ENCODE results near the gene NT5DC1.

Gene NT5DC1

DNA sequence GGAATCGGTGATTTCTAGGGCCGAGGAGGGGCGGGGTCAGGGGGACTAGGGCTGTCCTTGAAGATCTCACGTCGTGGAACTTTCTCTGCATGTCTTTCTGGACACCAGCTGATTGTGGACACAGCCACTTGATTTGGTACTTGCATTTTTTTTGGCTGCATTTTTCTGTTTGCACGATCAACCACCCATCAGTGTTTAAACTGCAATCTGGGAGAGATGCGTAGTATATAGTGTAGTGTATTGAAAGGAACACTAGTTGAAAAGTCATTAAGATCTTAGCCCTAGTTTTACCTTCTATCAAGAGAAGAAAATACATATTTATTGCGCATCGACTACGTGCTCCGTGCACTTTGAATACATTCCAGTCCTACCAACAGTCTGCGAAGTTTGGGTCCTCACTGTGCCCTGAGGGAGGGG, 657 bp downstream of the NT5DC1 start:
- Mint-ChIP-seq H3K4me3 (peak overlapping the region; percentile 87), H3K27ac (peak overlapping the region; percentile 83), H3K4me1 (peaks cover 39% of the 10 kb centered on the region), H3K9me3 (peaks cover 1% of the 10 kb centered on the region), H3K36me3 (peaks cover 7% of the 10 kb centered on the region), H3K27me3 (no peaks in the 10 kb centered on the region)
- peak; percentile 3 for ATAC-seq (ENCODE audit: low read depth)
- no peak for DNase-seq (ENCODE audit: low spot score in 2 of 2)

DNA sequence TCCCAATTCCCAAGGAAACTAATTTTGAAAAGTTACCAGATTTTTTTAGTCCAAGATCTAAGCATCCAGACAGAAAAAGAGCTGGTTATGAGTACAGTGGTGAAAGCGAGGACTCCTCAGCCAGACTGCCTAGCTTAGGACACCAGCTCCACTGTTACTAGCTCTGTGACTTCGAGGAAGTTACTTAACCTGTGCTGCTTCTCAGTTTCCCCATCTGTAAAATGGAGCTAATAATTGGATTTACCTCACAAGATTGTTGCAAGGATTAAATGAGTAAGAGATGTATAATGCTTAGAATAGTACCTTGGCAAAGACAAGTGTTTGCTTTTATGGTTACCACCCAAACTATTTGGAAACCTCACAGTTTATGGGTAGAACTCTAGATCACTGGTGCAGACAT, 1.1 kb downstream of the NT5DC1 start:
- peaks cover 39% of the 10 kb centered on the region for H3K4me1 Mint-ChIP-seq
- no peaks in the 10 kb centered on the region for H3K9me3 Mint-ChIP-seq
- no peaks in the 10 kb centered on the region for H3K27me3 Mint-ChIP-seq
- ATAC-seq (ENCODE audit: low read depth) (no peak), DNase-seq (ENCODE audit: low spot score in 2 of 2) (no peak)
- H3K27ac Mint-ChIP-seq, result peak overlapping the region; percentile 83
- H3K36me3 Mint-ChIP-seq, result peaks cover 7% of the 10 kb centered on the region
- peak overlapping the region; percentile 87 for H3K4me3 Mint-ChIP-seq

DNA sequence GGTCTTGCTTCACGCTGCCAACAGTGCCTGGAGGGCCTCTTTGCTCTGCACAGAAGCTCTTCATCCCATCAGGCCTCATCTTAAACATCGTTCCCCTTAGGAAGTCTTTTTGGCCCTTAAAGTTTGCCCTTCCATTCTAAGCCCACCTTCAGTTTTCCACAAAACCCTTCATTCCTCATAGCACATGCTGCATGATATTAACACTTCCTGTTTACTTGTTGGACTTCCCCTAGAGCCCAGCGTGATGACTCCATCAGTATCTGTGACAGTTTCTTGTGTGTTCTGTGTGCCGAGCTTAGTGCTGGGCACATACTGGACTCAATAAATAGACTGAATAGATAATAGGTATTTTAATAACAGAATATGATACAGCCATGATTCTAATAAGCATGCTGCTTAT, 2.2 kb downstream of the NT5DC1 start:
- Mint-ChIP-seq H3K27me3 (no peaks in the 10 kb centered on the region), H3K36me3 (peaks cover 10% of the 10 kb centered on the region), H3K27ac (peak overlapping the region; percentile 83), H3K9me3 (no peaks in the 10 kb centered on the region), H3K4me1 (peaks cover 39% of the 10 kb centered on the region), H3K4me3 (peak overlapping the region; percentile 65)
- DNase-seq (ENCODE audit: low spot score in 2 of 2), result no peak
- ATAC-seq (ENCODE audit: low read depth), result no peak

DNA sequence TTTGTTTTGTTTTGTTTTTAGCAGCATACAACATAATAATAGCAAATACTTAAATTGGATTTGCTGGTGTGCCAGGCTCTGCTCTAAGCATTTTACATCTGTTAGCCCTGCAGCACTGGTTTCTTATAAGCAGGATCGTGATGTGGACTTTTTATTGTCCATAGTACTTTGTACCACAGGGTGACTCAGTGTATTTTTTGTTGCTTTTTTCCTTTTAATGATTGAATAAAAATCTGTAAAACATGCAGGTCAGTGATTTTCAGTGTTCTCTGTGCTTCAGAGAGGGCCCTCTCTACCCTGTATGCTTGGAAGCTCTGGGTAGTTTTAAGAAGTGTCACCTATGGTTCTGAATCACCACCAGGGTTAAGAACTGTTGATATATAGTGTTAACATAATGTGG, 4.0 kb downstream of the NT5DC1 start:
- no peak for DNase-seq (ENCODE audit: low spot score in 2 of 2)
- H3K4me1 Mint-ChIP-seq, result peaks cover 39% of the 10 kb centered on the region
- H3K36me3 Mint-ChIP-seq, result peaks cover 17% of the 10 kb centered on the region
- no peak overlapping the region for H3K27ac Mint-ChIP-seq
- no peak for ATAC-seq (ENCODE audit: low read depth)
- no peak overlapping the region for H3K4me3 Mint-ChIP-seq
- no peaks in the 10 kb centered on the region for H3K9me3 Mint-ChIP-seq
- H3K27me3 Mint-ChIP-seq, result no peaks in the 10 kb centered on the region

DNA sequence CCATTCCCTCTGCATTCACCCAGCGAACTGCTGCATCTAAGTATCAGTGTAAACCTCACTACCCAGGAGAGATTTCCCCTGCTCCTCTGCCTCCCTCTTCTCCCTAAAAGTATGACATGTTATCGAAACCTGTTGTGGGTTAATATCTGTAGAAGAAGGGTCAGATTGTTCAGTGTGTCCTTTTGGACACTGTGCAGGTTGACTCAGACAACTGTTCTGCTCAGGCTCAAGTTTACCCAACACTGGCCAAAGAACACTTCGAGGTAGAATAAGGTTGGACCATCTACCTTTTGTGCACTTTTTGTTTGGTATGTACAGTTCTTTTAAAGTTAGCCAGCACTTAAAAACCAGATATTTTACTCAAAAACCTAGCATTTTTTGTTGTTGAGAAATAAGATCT, 4.6 kb downstream of the NT5DC1 start:
- Mint-ChIP-seq H3K27ac (no peak overlapping the region), H3K4me3 (no peak overlapping the region), H3K4me1 (peaks cover 39% of the 10 kb centered on the region), H3K27me3 (no peaks in the 10 kb centered on the region), H3K9me3 (no peaks in the 10 kb centered on the region), H3K36me3 (peaks cover 19% of the 10 kb centered on the region)
- ATAC-seq (ENCODE audit: low read depth) (no peak), DNase-seq (ENCODE audit: low spot score in 2 of 2) (no peak)

DNA sequence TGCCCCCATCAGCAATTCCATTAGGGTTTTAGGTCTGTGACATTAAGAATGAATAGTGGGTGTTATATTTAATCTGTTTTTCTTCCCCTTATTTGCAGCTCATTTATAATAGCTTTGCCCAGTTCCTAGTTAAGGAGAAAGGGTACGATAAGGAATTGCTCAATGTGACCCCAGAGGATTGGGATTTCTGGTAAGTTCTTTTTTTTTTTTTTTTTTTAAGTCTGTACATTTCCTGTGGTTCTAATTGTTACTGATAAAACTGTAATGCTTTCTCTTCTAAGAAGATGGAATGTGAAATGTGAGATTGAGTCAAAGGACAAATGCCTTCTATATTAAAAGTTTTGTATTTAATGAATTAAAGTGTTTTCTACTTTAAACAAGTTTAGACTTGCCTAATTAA, 5.5 kb downstream of the NT5DC1 start:
- Mint-ChIP-seq H3K27me3 (no peaks in the 10 kb centered on the region), H3K9me3 (no peaks in the 10 kb centered on the region), H3K4me3 (no peak overlapping the region), H3K4me1 (peaks cover 39% of the 10 kb centered on the region), H3K36me3 (peaks cover 25% of the 10 kb centered on the region), H3K27ac (no peak overlapping the region)
- ATAC-seq (ENCODE audit: low read depth) (no peak), DNase-seq (ENCODE audit: low spot score in 2 of 2) (no peak)

DNA sequence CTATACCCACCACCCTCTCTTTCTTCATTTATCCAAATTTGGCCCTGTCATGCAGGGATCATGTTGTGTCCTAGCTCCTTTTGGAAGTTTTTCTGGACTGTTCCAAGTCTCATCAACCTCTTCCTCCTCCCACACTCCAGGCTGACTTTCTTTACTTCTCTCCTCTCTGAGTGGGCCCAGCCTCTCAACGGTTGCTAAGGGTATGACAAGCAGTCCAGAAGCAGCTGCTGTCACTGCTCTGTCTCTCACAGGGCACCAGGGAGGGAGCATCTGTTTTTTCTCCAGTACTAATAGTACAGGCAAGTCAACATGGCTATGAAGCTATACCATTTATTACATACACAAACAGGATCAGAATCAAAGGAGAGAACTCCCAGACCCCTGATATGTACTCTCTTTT, 8.2 kb downstream of the NT5DC1 start:
- Mint-ChIP-seq H3K27me3 (no peaks in the 10 kb centered on the region), H3K4me1 (peaks cover 18% of the 10 kb centered on the region), H3K36me3 (peaks cover 36% of the 10 kb centered on the region), H3K27ac (no peak overlapping the region), H3K9me3 (no peaks in the 10 kb centered on the region), H3K4me3 (no peak overlapping the region)
- ATAC-seq (ENCODE audit: low read depth), result no peak
- DNase-seq (ENCODE audit: low spot score in 2 of 2), result no peak

DNA sequence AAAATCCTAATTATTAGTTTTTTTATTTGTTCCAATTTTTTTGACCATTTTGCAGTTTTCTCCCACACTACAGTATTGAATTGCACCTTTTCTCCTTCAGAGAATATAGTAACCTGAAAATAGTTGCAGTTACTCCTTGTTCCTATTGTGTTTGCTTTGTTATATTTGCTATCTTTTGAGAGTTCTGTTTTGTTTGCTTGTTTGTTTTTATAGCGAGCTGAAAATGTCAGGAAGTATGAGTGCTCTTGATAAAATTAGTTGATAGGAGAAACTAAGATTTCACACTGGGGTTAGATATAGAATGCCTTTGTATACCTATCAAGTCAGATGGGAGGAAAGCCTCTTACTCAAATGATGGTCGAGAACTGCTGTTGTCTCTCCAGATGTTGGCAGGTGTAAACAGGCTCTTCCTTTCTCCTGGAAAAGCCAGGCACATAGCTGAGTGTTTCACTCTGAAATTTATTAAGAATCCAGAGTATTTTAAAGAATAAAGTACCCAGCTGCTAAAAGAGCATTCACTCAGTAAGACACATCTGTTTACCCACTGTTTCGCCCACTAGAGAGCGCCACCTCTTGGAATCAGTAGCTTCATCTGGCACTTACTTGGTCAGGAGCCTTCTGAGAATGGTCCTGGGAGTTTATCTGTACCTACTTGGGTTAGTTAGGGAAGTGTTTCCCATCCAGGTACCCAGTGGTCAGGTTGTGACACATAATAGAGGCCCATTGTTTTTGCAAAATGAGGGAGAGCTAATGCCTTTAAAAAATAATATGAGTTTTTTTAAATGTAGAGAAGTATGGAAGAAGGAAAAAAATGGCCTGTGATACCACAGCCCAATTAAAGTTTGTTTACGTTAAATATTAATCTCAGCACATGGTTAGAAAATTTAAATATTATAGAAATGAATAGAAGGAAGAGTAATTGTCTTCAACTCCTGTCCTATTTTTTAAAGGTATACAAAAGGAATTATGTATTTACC, 11.2 kb downstream of the NT5DC1 start:
- Mint-ChIP-seq H3K4me3 (no peak overlapping the region), H3K9me3 (no peaks in the 10 kb centered on the region), H3K4me1 (peaks cover 4% of the 10 kb centered on the region), H3K36me3 (peaks cover 33% of the 10 kb centered on the region), H3K27ac (no peak overlapping the region), H3K27me3 (no peaks in the 10 kb centered on the region)
- DNase-seq (ENCODE audit: low spot score in 2 of 2), result no peak
- peak; percentile 37 for ATAC-seq (ENCODE audit: low read depth)

DNA sequence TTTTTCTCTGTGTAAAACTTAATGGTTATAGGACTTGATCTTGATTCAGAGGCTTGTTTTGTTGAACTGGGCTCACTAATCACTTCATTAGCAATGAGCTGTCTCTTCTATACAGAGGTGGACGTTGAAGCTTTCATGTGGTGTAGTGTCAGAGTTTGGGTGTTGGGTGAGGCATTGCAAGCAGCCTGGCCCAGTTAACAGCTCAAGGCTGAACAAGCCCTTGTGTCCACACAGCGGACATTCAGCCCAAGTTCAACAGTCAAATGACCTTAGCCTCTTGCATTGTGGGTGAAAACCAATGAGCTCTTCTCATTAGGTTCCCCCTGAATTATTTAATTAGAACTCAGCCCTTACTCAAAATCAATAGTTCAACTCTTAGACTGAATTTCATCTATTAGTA, 12.7 kb downstream of the NT5DC1 start:
- Mint-ChIP-seq H3K36me3 (peaks cover 31% of the 10 kb centered on the region), H3K4me1 (peaks cover 4% of the 10 kb centered on the region), H3K27me3 (no peaks in the 10 kb centered on the region), H3K9me3 (no peaks in the 10 kb centered on the region), H3K4me3 (no peak overlapping the region), H3K27ac (no peak overlapping the region)
- ATAC-seq (ENCODE audit: low read depth) (no peak), DNase-seq (ENCODE audit: low spot score in 2 of 2) (no peak)

DNA sequence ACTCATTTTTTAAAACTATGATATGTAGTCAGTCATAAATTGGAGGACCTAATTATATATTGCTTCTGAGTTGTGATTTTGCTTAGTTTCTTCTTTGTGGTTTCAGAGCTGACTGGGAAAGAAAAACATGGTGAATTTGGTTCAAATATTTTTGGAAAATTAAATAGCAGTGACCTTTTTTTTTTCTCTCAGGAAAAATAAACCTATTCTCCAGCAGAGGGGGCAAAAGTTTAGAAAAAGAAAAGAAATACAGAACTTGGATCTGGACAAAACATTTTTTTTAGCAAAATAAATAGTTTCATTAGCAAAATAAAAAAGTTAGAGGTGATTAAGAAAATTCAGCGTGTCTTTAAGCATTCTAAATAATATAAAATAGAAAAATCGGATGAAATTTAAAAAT, 15.1 kb downstream of the NT5DC1 start:
- Mint-ChIP-seq H3K4me1 (peaks cover 4% of the 10 kb centered on the region), H3K27ac (no peak overlapping the region), H3K27me3 (no peaks in the 10 kb centered on the region), H3K9me3 (no peaks in the 10 kb centered on the region), H3K36me3 (peaks cover 17% of the 10 kb centered on the region), H3K4me3 (no peak overlapping the region)
- no peak for DNase-seq (ENCODE audit: low spot score in 2 of 2)
- no peak for ATAC-seq (ENCODE audit: low read depth)

DNA sequence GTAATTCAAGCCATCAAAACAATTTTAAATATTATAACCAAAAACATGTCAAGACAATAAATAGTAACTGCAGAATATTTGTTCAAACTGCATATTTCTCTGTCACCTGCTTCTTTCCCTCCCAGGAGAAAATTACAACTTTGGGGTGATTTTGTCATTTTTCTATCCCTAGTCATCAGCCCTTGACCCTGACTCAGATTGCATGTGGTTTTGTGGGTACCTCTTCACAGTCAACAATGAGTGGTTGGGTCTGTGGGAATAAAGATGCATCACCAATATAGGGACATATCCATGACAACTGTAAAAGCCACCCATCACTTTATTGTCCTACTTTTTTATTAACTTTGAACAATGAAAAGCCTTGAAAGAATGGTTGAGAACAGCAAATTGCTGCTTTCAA, 18.0 kb downstream of the NT5DC1 start:
- H3K27me3 Mint-ChIP-seq, result no peaks in the 10 kb centered on the region
- peaks cover 10% of the 10 kb centered on the region for H3K36me3 Mint-ChIP-seq
- H3K27ac Mint-ChIP-seq, result no peak overlapping the region
- no peak for DNase-seq (ENCODE audit: low spot score in 2 of 2)
- no peak for ATAC-seq (ENCODE audit: low read depth)
- no peak overlapping the region for H3K4me3 Mint-ChIP-seq
- H3K4me1 Mint-ChIP-seq, result no peaks in the 10 kb centered on the region
- H3K9me3 Mint-ChIP-seq, result no peaks in the 10 kb centered on the region

DNA sequence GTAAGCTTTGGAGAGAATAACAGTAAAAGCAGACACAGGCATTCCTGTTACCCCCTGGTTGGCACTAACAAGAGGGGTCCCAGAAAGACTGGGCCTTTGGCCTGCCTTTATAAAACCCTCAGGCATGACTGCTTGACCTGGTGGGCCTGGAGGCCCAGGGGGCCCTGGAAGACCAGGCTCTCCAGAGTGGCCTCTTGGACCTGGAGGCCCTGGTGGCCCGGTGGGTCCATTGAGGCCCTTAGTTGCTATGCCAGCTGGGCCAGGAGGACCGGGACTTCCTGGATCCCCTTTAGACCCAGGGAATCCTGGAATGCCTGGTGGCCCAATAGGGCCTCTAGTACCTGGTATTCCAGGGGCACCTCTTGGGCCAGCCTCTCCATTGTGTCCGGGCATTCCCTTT, 19.8 kb downstream of the NT5DC1 start:
- no peaks in the 10 kb centered on the region for H3K9me3 Mint-ChIP-seq
- peaks cover 10% of the 10 kb centered on the region for H3K36me3 Mint-ChIP-seq
- H3K27ac Mint-ChIP-seq, result no peak overlapping the region
- H3K4me3 Mint-ChIP-seq, result no peak overlapping the region
- DNase-seq (ENCODE audit: low spot score in 2 of 2) (no peak), ATAC-seq (ENCODE audit: low read depth) (no peak)
- no peaks in the 10 kb centered on the region for H3K27me3 Mint-ChIP-seq
- H3K4me1 Mint-ChIP-seq, result no peaks in the 10 kb centered on the region

DNA sequence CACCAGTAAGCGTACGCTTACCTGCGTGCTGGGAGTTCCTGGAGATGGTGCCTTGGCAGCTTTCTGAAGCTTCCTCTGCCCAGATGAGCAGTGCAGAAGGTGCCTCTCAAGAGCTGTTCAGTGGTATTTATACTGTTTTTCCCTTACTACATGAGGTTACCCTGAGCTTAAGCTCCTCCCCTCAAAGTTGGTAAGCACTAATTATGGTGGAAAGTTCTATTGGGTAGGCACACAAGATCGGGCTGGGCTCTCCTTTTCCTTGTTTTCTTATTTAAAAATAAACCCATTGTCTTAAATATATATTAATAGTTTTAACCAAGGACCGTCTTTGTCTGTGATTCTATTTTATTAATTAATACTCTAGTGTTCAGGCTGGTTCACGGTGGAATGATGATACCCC, 25.4 kb downstream of the NT5DC1 start, which contains the start of gene COL10A1:
Gene COL10A1 (minus strand): TSS at position 101 of the 400 bp plus-strand sequence. CDS start 640 bp downstream, outside the sequence.
- peaks cover 15% of the 10 kb centered on the region for H3K36me3 Mint-ChIP-seq
- no peak for DNase-seq (ENCODE audit: low spot score in 2 of 2)
- no peak within 1 kb of the TSS for H3K4me3 Mint-ChIP-seq
- ATAC-seq (ENCODE audit: low read depth), result no peak
- H3K27ac Mint-ChIP-seq, result no peak within 1 kb of the TSS
- no peaks in the 10 kb centered on the region for H3K27me3 Mint-ChIP-seq
- H3K4me1 Mint-ChIP-seq, result no peaks in the 10 kb centered on the region
- H3K9me3 Mint-ChIP-seq, result no peaks in the 10 kb centered on the region

DNA sequence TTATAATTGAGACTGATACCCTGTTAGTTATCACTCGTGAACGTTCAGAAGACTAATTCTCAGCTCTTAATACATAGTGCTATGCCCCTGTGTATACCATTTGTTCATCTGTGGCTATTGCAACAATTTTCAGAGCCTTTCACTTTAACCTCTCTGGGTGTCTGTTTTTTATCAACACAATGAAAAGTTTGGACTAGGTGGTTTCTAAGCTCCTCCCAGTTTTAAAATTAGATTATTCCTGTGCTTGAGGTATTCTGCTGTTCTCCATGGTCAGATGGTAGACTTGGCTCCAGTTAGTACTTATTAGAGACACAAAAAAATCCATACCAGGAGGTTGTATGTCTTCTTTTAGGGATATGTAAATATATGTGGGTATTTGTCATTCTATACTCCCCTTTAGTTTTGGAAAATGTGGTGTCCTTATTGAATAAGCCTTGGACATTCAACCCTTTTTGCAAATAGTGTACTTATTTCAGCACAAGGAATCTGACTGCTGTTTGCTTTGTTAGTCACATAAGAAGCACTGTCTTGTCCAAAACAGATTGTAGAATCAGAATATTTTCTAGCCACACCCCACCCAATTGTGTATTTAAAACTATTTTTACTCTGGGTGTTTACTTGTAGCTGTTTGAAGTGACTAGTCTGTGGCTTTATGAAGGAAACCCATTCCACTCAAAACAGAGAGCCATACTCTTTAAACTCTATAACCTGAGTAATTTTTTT, 27.3 kb downstream of the NT5DC1 start:
- no peaks in the 10 kb centered on the region for H3K27me3 Mint-ChIP-seq
- peaks cover 18% of the 10 kb centered on the region for H3K36me3 Mint-ChIP-seq
- H3K4me3 Mint-ChIP-seq, result no peak overlapping the region
- DNase-seq (ENCODE audit: low spot score in 2 of 2) (no peak), ATAC-seq (ENCODE audit: low read depth) (no peak)
- H3K4me1 Mint-ChIP-seq, result no peaks in the 10 kb centered on the region
- H3K9me3 Mint-ChIP-seq, result peaks cover 2% of the 10 kb centered on the region
- no peak overlapping the region for H3K27ac Mint-ChIP-seq
